ENCODE measurements around the gene SFXN5.
"Not testable (repeated sequence)": the region's sequence is repeated elsewhere in the genome, so short reads cannot be mapped to it uniquely, and the experiment has no call there.

SFXN5 gene

GRCh38 chr2:73076701-73077423, 5.3 kb upstream of the SFXN5 start:
- no peak for DNase-seq

GRCh38 chr2:73075477-73076373, 4.2 kb upstream of the SFXN5 start:
- DNase-seq = no peak

- no peak for DNase-seq
Measured at GRCh38 chr2:73074110-73075069, 2.9 kb upstream of the SFXN5 start.

GRCh38 chr2:73072416-73072815, 904 bp upstream of the SFXN5 start:
- DNase-seq = no peak

- DNase-seq = no peak
Measured at GRCh38 chr2:73072129-73072395, 550 bp upstream of the SFXN5 start.

- peak; percentile 25 to 32 for DNase-seq
Measured at GRCh38 chr2:73070643-73071359, 711 bp downstream of the SFXN5 start.

- DNase-seq = peak in 1 of 2 donors; percentile 10
Measured at GRCh38 chr2:73069855-73070642, 1.5 kb downstream of the SFXN5 start.

GRCh38 chr2:73069041-73069854, 2.3 kb downstream of the SFXN5 start:
- no peak for DNase-seq

- no peak for DNase-seq
Measured at GRCh38 chr2:73068147-73068546, 3.4 kb downstream of the SFXN5 start.

GRCh38 chr2:73067043-73067442, 4.5 kb downstream of the SFXN5 start:
- DNase-seq = no peak

- DNase-seq = not testable (repeated sequence)
Measured at GRCh38 chr2:73065070-73065469, 6.4 kb downstream of the SFXN5 start.

GRCh38 chr2:73063909-73064875, 7.3 kb downstream of the SFXN5 start:
- DNase-seq = no peak

GRCh38 chr2:73063472-73063871, 8.0 kb downstream of the SFXN5 start:
- no peak for DNase-seq

GRCh38 chr2:73059106-73059505, 12.4 kb downstream of the SFXN5 start:
- DNase-seq = no peak

- DNase-seq = no peak
Measured at GRCh38 chr2:73054980-73055379, 16.5 kb downstream of the SFXN5 start.

- DNase-seq = no peak
Measured at GRCh38 chr2:73053316-73054114, 18.0 kb downstream of the SFXN5 start.

- DNase-seq = no peak
Measured at GRCh38 chr2:73050121-73050545, 21.4 kb downstream of the SFXN5 start.

All from activated CD4-positive, alpha-beta T cell treated with anti-CD3 and anti-CD28 coated beads for 4 hours (primary cell).